Pons (tissue), 1 donor: Measurements from ENCODE around the gene EVA1A.

Experiments
- DNase-seq: peaks from one replicate; pipeline ENCODE4 v3.0.0-alpha.2; 2016; ENCODE audit warnings: low spot score

The EVA1A gene

DNA sequence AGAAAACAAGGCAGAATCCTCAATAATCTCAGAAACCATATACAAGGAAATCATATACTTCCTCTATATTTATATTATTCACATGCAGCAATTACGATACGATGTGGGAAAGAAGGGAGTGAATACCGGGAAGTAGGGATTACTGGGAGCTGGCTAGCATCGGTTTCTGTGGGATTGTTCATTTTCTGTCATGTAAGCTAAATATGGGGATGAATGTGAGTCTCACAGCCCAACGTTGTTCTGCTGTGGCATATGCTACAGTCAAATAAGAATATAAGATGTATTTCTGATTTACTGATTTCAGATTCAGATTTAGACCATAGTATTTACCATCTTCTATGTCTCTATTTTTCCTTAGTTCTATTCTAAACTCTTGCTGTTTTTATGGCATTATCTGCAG, 113.6 kb downstream of the EVA1A start:
- DNase-seq = no peak
